Thymus (tissue), 11 donors: ENCODE results near the gene CDIP1. TPM values are rescaled to one million over a fixed set of nuclear protein-coding genes. Genes with fewer than 3 reads are reported as not detected.
"Not testable (repeated sequence)": the region's sequence is repeated elsewhere in the genome, so short reads cannot be mapped to it uniquely, and the experiment has no call there.

ENCODE experiments used
- DNase-seq, 9 donors: peaks; one replicate each; pipeline ENCODE4 v3.0.0-alpha.2; 2013; ENCODE audit warnings: low spot score in 9 of 9, low read depth in 6 of 9, missing footprints in 1 of 9
- H3K27ac ChIP-seq, 2 donors: one replicate each; pipeline ENCODE4 v1.5.1; 2013; ENCODE audit warnings: control low read depth in 1 of 2, low read depth in 1 of 2, low read length in 1 of 2, mild to moderate bottlenecking in 1 of 2, moderate library complexity in 1 of 2
- H3K27me3 ChIP-seq, 2 donors: one replicate each; pipeline ENCODE4 v1.5.1; 2013; ENCODE audit warnings: low read length in 1 of 2; ENCODE audit not compliant: control insufficient read depth in 2 of 2, insufficient read depth in 1 of 2
- H3K36me3 ChIP-seq, 2 donors: one replicate each; pipeline ENCODE4 v1.5.1; 2013; ENCODE audit warnings: low read length in 1 of 2, mild to moderate bottlenecking in 1 of 2, moderate library complexity in 1 of 2; ENCODE audit not compliant: control insufficient read depth in 2 of 2, insufficient read depth in 2 of 2
- H3K4me1 ChIP-seq, 2 donors: one replicate each; pipeline ENCODE4 v1.5.1; 2013; ENCODE audit warnings: low read length in 2 of 2; ENCODE audit not compliant: control insufficient read depth in 2 of 2, insufficient read depth in 2 of 2
- H3K4me3 ChIP-seq, 2 donors: one replicate each; pipeline ENCODE4 v1.5.1; 2013; ENCODE audit warnings: low read length in 2 of 2, control low read depth in 1 of 2, mild to moderate bottlenecking in 1 of 2
- H3K9me3 ChIP-seq, 2 donors: one replicate each; pipeline ENCODE4 v1.5.1; 2013; ENCODE audit warnings: low read length in 1 of 2, mild to moderate bottlenecking in 1 of 2; ENCODE audit not compliant: control insufficient read depth in 2 of 2, insufficient read depth in 1 of 2
- WGBS: extraction: QIAGEN DNeasy Blood & Tissue Kit; methylation state at CpG from one replicate; pipeline ENCODE4 v1.1.7; 2013; 5-methylcytosine and 5-hydroxymethylcytosine counted together
- polyA plus RNA-seq: library from polyadenylated mRNA; stranded (reverse); fragments of 200-250 nt; gene quantifications from one replicate; pipeline ENCODE4 v1.2.3, GENCODE V29; 2013
- total RNA-seq: library from RNA; stranded (reverse); fragments of 120-200 nt; gene quantifications from one replicate; pipeline ENCODE4 v1.2.4, GENCODE V29; 2013
- donor health status: healthy.

CDIP1 gene
- total and polyA plus RNA-seq, 2 donors, result 15.7 to 24.9 TPM

- H3K4me3 ChIP-seq, H3K27ac ChIP-seq, H3K27me3 ChIP-seq, H3K9me3 ChIP-seq, DNase-seq, H3K36me3 ChIP-seq: not testable (repeated sequence)
- WGBS, result 84% methylated on average over 7 of the region's 7 CpGs
- peaks cover 0 to 14% of the 10 kb centered on the region in 2 donors for H3K4me1 ChIP-seq
These were observed 35.4 kb upstream of the CDIP1 start for GRCh38 chr16:4573926-4574325.

GRCh38 chr16:4572715-4573114 lies 34.1 kb upstream of the CDIP1 start:
- Histone ChIP-seq H3K27me3 (no peaks in the 10 kb centered on the region), H3K9me3 (no peaks in the 10 kb centered on the region), H3K27ac (no peak overlapping the region), H3K4me1 (peaks cover 0 to 14% of the 10 kb centered on the region in 2 donors), H3K4me3 (no peak overlapping the region), H3K36me3 (no peaks in the 10 kb centered on the region)
- WGBS, result 80% methylated on average over 4 of the region's 4 CpGs
- DNase-seq, result no peak

GRCh38 chr16:4570688-4571321 lies 32.2 kb upstream of the CDIP1 start:
- WGBS, result 90% methylated on average over 15 of the region's 15 CpGs

GRCh38 chr16:4570086-4570485 lies 31.5 kb upstream of the CDIP1 start:
- 94% methylated on average over 6 of the region's 6 CpGs for WGBS
- H3K27me3 ChIP-seq, result no peaks in the 10 kb centered on the region
- H3K36me3 ChIP-seq, result no peaks in the 10 kb centered on the region
- H3K27ac ChIP-seq, result no peak overlapping the region
- H3K4me1 ChIP-seq, result peaks cover 0 to 8% of the 10 kb centered on the region in 2 donors
- no peak for DNase-seq
- no peaks in the 10 kb centered on the region for H3K9me3 ChIP-seq
- no peak overlapping the region for H3K4me3 ChIP-seq

More at GRCh38 chr16:4570688-4571321, 32.2 kb upstream of the CDIP1 start:
- Histone ChIP-seq H3K4me3 (no peak overlapping the region), H3K9me3 (no peaks in the 10 kb centered on the region), H3K36me3 (no peaks in the 10 kb centered on the region), H3K27me3 (no peaks in the 10 kb centered on the region), H3K4me1 (peaks cover 0 to 14% of the 10 kb centered on the region in 2 donors), H3K27ac (no peak overlapping the region)
- no peak for DNase-seq

GRCh38 chr16:4566144-4566543 lies 27.6 kb upstream of the CDIP1 start:
- Histone ChIP-seq H3K27me3 (no peaks in the 10 kb centered on the region), H3K4me1 (no peaks in the 10 kb centered on the region), H3K4me3 (no peak overlapping the region), H3K36me3 (no peaks in the 10 kb centered on the region), H3K27ac (no peak overlapping the region), H3K9me3 (no peaks in the 10 kb centered on the region)
- WGBS, result 94% methylated on average over 3 of the region's 3 CpGs
- DNase-seq, result no peak

- no peaks in the 10 kb centered on the region for H3K36me3 ChIP-seq
- H3K4me1 ChIP-seq, result no peaks in the 10 kb centered on the region
- no peaks in the 10 kb centered on the region for H3K9me3 ChIP-seq
- H3K4me3 ChIP-seq, result no peak overlapping the region
- H3K27me3 ChIP-seq, result no peaks in the 10 kb centered on the region
- WGBS, result 94% methylated on average over 18 of the region's 18 CpGs
- no peak overlapping the region for H3K27ac ChIP-seq
- no peak for DNase-seq
These were observed 26.2 kb upstream of the CDIP1 start for GRCh38 chr16:4564661-4565267.

- peaks cover 0 to 2% of the 10 kb centered on the region in 2 donors for H3K9me3 ChIP-seq
- no peaks in the 10 kb centered on the region for H3K27me3 ChIP-seq
- H3K36me3 ChIP-seq, result no peaks in the 10 kb centered on the region
- no peak for DNase-seq
- H3K4me3 ChIP-seq, result no peak overlapping the region
- 95% methylated on average over 9 of the region's 9 CpGs for WGBS
- no peaks in the 10 kb centered on the region for H3K4me1 ChIP-seq
- H3K27ac ChIP-seq, result no peak overlapping the region
These were observed 23.0 kb upstream of the CDIP1 start for GRCh38 chr16:4561596-4561995.

- peaks cover 0 to 4% of the 10 kb centered on the region in 2 donors for H3K9me3 ChIP-seq
- no peaks in the 10 kb centered on the region for H3K27me3 ChIP-seq
- H3K4me3 ChIP-seq, result no peak overlapping the region
- no peaks in the 10 kb centered on the region for H3K36me3 ChIP-seq
- H3K4me1 ChIP-seq, result no peaks in the 10 kb centered on the region
- H3K27ac ChIP-seq, result no peak overlapping the region
- 97% methylated on average over 10 of the region's 10 CpGs for WGBS
- DNase-seq, result no peak
These were observed 19.4 kb upstream of the CDIP1 start for GRCh38 chr16:4557973-4558372.

GRCh38 chr16:4556580-4556979 lies 18.0 kb upstream of the CDIP1 start:
- H3K4me3 ChIP-seq, result no peak overlapping the region
- WGBS, result 96% methylated on average over 14 of the region's 14 CpGs
- H3K36me3 ChIP-seq, result no peaks in the 10 kb centered on the region
- peaks cover 0 to 4% of the 10 kb centered on the region in 2 donors for H3K9me3 ChIP-seq
- no peak for DNase-seq
- H3K4me1 ChIP-seq, result no peaks in the 10 kb centered on the region
- H3K27ac ChIP-seq, result no peak overlapping the region
- H3K27me3 ChIP-seq, result no peaks in the 10 kb centered on the region
